ENCODE data around the gene HSP90B1. TPM values are rescaled to one million over a fixed set of nuclear protein-coding genes. Genes with fewer than 3 reads are reported as not detected.

HSP90B1 gene
- total RNA-seq, 4 donors from 2014 or later = 262 to 595 (median 435) TPM

- no peak for TF ChIP-seq CTCF (IDR thresholded peaks at IDR 0.05; ENCODE audit: low read depth)
Measured at GRCh38 chr12:103952497-103952896, 22.3 kb downstream of the HSP90B1 start.

- no peak for TF ChIP-seq CTCF (IDR thresholded peaks at IDR 0.05; ENCODE audit: low read depth)
Measured at GRCh38 chr12:103955811-103956508, 25.8 kb downstream of the HSP90B1 start.

- no peak for TF ChIP-seq CTCF (IDR thresholded peaks at IDR 0.05; ENCODE audit: low read depth)
Measured at GRCh38 chr12:103956509-103957027, 26.4 kb downstream of the HSP90B1 start.

- TF ChIP-seq CTCF (IDR thresholded peaks at IDR 0.05; ENCODE audit: low read depth) = no peak
Measured at GRCh38 chr12:103957865-103958388, 27.7 kb downstream of the HSP90B1 start.

GRCh38 chr12:103958621-103959020, 28.4 kb downstream of the HSP90B1 start:
- TF ChIP-seq CTCF (IDR thresholded peaks at IDR 0.05; ENCODE audit: low read depth) = no peak

- TF ChIP-seq CTCF (IDR thresholded peaks at IDR 0.05; ENCODE audit: low read depth) = no peak
Measured at GRCh38 chr12:103960616-103961227, 30.5 kb downstream of the HSP90B1 start.

GRCh38 chr12:103962493-103962892, 32.3 kb downstream of the HSP90B1 start:
- TF ChIP-seq CTCF (IDR thresholded peaks at IDR 0.05; ENCODE audit: low read depth) = no peak

All from subcutaneous adipose tissue (tissue), 4 donors.